ENCODE measurements around the gene KRT72.
"Not testable (repeated sequence)": the region's sequence is repeated elsewhere in the genome, so short reads cannot be mapped to it uniquely, and the experiment has no call there.

The KRT72 gene

GRCh38 chr12:52598966-52599365 lies 2.3 kb downstream of the KRT72 start:
- no peak for DNase-seq
- no peaks in the 10 kb centered on the region for H3K79me2 ChIP-seq (ENCODE audit: low read length)
- no peak overlapping the region for H3K27ac ChIP-seq (ENCODE audit: low read length)
- no peak overlapping the region for H3K9ac ChIP-seq (ENCODE audit: low read length)
- H4K20me1 ChIP-seq (ENCODE audit: insufficient read depth, low read length) = no peaks in the 10 kb centered on the region
- H3K4me1 ChIP-seq (ENCODE audit: low read length) = no peaks in the 10 kb centered on the region
- no peaks in the 10 kb centered on the region for H3K9me3 ChIP-seq (replicated peaks; ENCODE audit: insufficient read depth, low read length)
- H2AFZ ChIP-seq (ENCODE audit: low read length) = no peak overlapping the region
- H3F3A ChIP-seq (ENCODE audit: insufficient read depth, low read length) = no peaks in the 10 kb centered on the region
- no peak overlapping the region for H3K4me2 ChIP-seq (ENCODE audit: low read depth, low read length)
- TF ChIP-seq EZH2phosphoT487 (IDR thresholded peaks at IDR 0.05; ENCODE audit: low read length) (no peak), EZH2 (optimal IDR thresholded peaks at IDR 0.05; ENCODE audit: low read depth, low read length) (no peak)
- TF ChIP-seq, protein P1, sequence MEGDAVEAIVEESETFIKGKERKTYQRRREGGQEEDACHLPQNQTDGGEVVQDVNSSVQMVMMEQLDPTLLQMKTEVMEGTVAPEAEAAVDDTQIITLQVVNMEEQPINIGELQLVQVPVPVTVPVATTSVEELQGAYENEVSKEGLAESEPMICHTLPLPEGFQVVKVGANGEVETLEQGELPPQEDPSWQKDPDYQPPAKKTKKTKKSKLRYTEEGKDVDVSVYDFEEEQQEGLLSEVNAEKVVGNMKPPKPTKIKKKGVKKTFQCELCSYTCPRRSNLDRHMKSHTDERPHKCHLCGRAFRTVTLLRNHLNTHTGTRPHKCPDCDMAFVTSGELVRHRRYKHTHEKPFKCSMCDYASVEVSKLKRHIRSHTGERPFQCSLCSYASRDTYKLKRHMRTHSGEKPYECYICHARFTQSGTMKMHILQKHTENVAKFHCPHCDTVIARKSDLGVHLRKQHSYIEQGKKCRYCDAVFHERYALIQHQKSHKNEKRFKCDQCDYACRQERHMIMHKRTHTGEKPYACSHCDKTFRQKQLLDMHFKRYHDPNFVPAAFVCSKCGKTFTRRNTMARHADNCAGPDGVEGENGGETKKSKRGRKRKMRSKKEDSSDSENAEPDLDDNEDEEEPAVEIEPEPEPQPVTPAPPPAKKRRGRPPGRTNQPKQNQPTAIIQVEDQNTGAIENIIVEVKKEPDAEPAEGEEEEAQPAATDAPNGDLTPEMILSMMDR (IDR thresholded peaks at IDR 0.05; ENCODE audit: low read length) = no peak
- H3K9me2 ChIP-seq (replicated peaks; ENCODE audit: insufficient read depth, low read length) = no peaks in the 10 kb centered on the region
- H3K27me3 ChIP-seq (replicated peaks; ENCODE audit: insufficient read depth, low read length) = peaks cover 58% of the 10 kb centered on the region
- H3K4me3 ChIP-seq (ENCODE audit: low read length) = no peak overlapping the region
- H3K36me3 ChIP-seq (replicated peaks; ENCODE audit: insufficient read depth, low read length) = no peaks in the 10 kb centered on the region

DNA sequence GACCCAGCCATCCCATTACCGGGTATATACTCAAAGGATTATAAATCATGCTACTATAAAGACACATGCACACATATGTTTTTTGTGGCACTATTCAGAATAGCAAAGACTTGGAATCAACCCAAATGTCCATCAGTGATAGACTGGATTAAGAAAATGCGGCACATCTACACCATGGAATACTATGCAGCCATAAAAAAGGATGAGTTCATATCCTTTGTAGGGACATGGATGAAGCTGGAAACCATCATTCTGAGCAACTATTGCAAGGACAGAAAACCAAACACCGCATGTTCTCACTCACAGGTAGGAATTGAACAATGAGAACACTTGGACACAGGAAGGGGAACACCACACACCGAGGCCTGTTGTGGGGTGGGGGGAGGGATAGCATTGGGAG lies 7.0 kb downstream of the KRT72 start:
- not testable (repeated sequence) for H3K36me3 ChIP-seq (replicated peaks; ENCODE audit: insufficient read depth, low read length); DNase-seq; H3K9me2 ChIP-seq (replicated peaks; ENCODE audit: insufficient read depth, low read length); H3K4me1 ChIP-seq (ENCODE audit: low read length); H3K9me3 ChIP-seq (replicated peaks; ENCODE audit: insufficient read depth, low read length); H2AFZ ChIP-seq (ENCODE audit: low read length); H3F3A ChIP-seq (ENCODE audit: insufficient read depth, low read length); H3K4me3 ChIP-seq (ENCODE audit: low read length); H4K20me1 ChIP-seq (ENCODE audit: insufficient read depth, low read length); H3K27ac ChIP-seq (ENCODE audit: low read length); H3K9ac ChIP-seq (ENCODE audit: low read length); H3K4me2 ChIP-seq (ENCODE audit: low read depth, low read length); H3K79me2 ChIP-seq (ENCODE audit: low read length)
- H3K27me3 ChIP-seq (replicated peaks; ENCODE audit: insufficient read depth, low read length) = peaks cover 39% of the 10 kb centered on the region

DNA sequence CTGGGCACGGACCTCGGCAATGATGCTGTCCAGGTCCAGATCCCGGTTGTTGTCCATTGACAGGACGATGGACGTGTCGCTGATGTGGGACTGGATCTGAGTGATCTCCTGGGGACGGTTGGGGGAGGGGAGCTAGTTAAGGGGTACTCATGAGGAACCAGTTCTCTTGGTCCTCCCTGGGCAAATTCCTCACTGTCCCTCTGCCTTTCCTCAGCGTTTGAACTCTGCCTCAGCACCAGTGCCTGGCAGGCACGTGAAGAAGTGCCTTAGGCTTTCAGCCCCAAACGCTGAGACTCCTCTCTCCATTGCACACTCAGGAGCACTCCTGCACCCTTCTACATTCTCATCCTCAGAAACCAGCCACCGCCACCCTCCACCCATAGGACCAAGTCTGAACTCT lies 9.7 kb downstream of the KRT72 start:
- Histone ChIP-seq H2AFZ (ENCODE audit: low read length) (no peak overlapping the region), H3K9me2 (replicated peaks; ENCODE audit: insufficient read depth, low read length) (no peaks in the 10 kb centered on the region), H3K9me3 (replicated peaks; ENCODE audit: insufficient read depth, low read length) (no peaks in the 10 kb centered on the region), H3K79me2 (ENCODE audit: low read length) (no peaks in the 10 kb centered on the region), H3K36me3 (replicated peaks; ENCODE audit: insufficient read depth, low read length) (no peaks in the 10 kb centered on the region), H3K4me2 (ENCODE audit: low read depth, low read length) (no peak overlapping the region), H3K4me1 (ENCODE audit: low read length) (no peaks in the 10 kb centered on the region), H3K4me3 (ENCODE audit: low read length) (no peak overlapping the region), H3K27ac (ENCODE audit: low read length) (no peak overlapping the region), H3F3A (ENCODE audit: insufficient read depth, low read length) (no peaks in the 10 kb centered on the region), H3K27me3 (replicated peaks; ENCODE audit: insufficient read depth, low read length) (peaks cover 31% of the 10 kb centered on the region), H4K20me1 (ENCODE audit: insufficient read depth, low read length) (no peaks in the 10 kb centered on the region), H3K9ac (ENCODE audit: low read length) (no peak overlapping the region)
- no peak for DNase-seq
- no peak for TF ChIP-seq EZH2 (optimal IDR thresholded peaks at IDR 0.05; ENCODE audit: low read depth, low read length)
- TF ChIP-seq EZH2phosphoT487 (IDR thresholded peaks at IDR 0.05; ENCODE audit: low read length) = no peak
- TF ChIP-seq, protein P1 (IDR thresholded peaks at IDR 0.05; ENCODE audit: low read length) = no peak

DNA sequence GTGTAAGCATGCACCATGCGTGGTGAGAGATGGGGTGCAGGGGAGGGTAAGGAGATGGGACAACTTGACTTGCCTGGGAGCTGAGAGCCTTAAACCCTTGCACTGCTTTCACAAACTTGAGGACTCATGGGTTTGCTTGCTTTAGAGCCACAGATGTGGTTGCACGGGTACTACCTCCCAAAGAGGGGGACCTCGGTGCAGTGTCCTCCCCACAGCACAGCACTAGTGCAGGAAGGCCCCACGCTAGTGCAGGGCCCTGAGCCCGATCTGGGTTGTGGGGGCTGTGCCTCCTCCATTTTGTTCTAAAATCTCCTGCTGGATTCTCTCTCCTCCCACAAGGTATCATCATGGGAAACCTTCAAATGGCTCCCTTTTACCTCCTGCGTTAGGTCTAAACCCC lies 11.2 kb downstream of the KRT72 start:
- no peaks in the 10 kb centered on the region for H3K36me3 ChIP-seq (replicated peaks; ENCODE audit: insufficient read depth, low read length)
- H3K9ac ChIP-seq (ENCODE audit: low read length) = no peak overlapping the region
- H3K9me3 ChIP-seq (replicated peaks; ENCODE audit: insufficient read depth, low read length) = no peaks in the 10 kb centered on the region
- H3K27ac ChIP-seq (ENCODE audit: low read length) = no peak overlapping the region
- no peaks in the 10 kb centered on the region for H3F3A ChIP-seq (ENCODE audit: insufficient read depth, low read length)
- TF ChIP-seq, protein P1 (IDR thresholded peaks at IDR 0.05; ENCODE audit: low read length) = no peak
- TF ChIP-seq EZH2phosphoT487 (IDR thresholded peaks at IDR 0.05; ENCODE audit: low read length) = no peak
- no peak for TF ChIP-seq EZH2 (optimal IDR thresholded peaks at IDR 0.05; ENCODE audit: low read depth, low read length)
- H3K4me3 ChIP-seq (ENCODE audit: low read length) = no peak overlapping the region
- H3K4me1 ChIP-seq (ENCODE audit: low read length) = no peaks in the 10 kb centered on the region
- no peaks in the 10 kb centered on the region for H4K20me1 ChIP-seq (ENCODE audit: insufficient read depth, low read length)
- H3K9me2 ChIP-seq (replicated peaks; ENCODE audit: insufficient read depth, low read length) = no peaks in the 10 kb centered on the region
- no peak overlapping the region for H2AFZ ChIP-seq (ENCODE audit: low read length)
- H3K79me2 ChIP-seq (ENCODE audit: low read length) = no peaks in the 10 kb centered on the region
- H3K4me2 ChIP-seq (ENCODE audit: low read depth, low read length) = no peak overlapping the region
- peaks cover 33% of the 10 kb centered on the region for H3K27me3 ChIP-seq (replicated peaks; ENCODE audit: insufficient read depth, low read length)
- DNase-seq = no peak

Data from MM.1S (cell line).